Measurements from ENCODE around the gene HGFAC. TPM values are rescaled to one million over a fixed set of nuclear protein-coding genes. Genes with fewer than 3 reads are reported as not detected.

HGFAC gene
- polyA plus RNA-seq, 1 of the 3 experiments (the other 2 are of a cell fraction) = 0.43 TPM

GRCh38 chr4:3415471-3416141 lies 26.2 kb upstream of the HGFAC start:
- no peak overlapping the region for H3K4me2 ChIP-seq
- no peak overlapping the region for H3K4me3 ChIP-seq (ENCODE audit: low read depth in 2 of 2, low read length in 1 of 2)
- ChIA-PET CTCF (interaction anchor here (1.3 kb wide), 1 partner anchor 28 kb away, joined by 3 read pairs; no protein-coding TSS in a partner anchor), POLR2A (no interaction called here)
- H3K27me3 ChIP-seq (ENCODE audit: insufficient read depth) = no peaks in the 10 kb centered on the region
- no peak for DNase-seq
- peaks cover 0 to 24% of the 10 kb centered on the region in 2 experiments for H3K36me3 ChIP-seq (replicated peaks in 1 of 2; ENCODE audit: control insufficient read depth in 1 of 2, insufficient read depth in 2 of 2, low read length in 1 of 2)
- TF ChIP-seq YY1 (IDR thresholded peaks at IDR 0.05; ENCODE audit: low read depth) (no peak), MXI1 (IDR thresholded peaks at IDR 0.05; ENCODE audit: low read depth, low read length) (no peak), RXRA (IDR thresholded peaks at IDR 0.05; ENCODE audit: borderline replicate concordance, low read depth) (no peak)
- TF ChIP-seq, protein P1, sequence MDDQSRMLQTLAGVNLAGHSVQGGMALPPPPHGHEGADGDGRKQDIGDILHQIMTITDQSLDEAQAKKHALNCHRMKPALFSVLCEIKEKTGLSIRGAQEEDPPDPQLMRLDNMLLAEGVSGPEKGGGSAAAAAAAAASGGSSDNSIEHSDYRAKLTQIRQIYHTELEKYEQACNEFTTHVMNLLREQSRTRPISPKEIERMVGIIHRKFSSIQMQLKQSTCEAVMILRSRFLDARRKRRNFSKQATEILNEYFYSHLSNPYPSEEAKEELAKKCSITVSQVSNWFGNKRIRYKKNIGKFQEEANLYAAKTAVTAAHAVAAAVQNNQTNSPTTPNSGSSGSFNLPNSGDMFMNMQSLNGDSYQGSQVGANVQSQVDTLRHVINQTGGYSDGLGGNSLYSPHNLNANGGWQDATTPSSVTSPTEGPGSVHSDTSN (IDR thresholded peaks at IDR 0.05) = no peak
- no peak overlapping the region for H2AFZ ChIP-seq (ENCODE audit: low read depth)
- H3K9me3 ChIP-seq = no peaks in the 10 kb centered on the region
- H3K4me1 ChIP-seq (ENCODE audit: control insufficient read depth in 1 of 2, insufficient read depth in 2 of 2, low read depth in 1 of 2, low read length in 1 of 2) = peaks cover 0 to 2% of the 10 kb centered on the region in 2 experiments; a peak in 1 of 4 replicates
- H3K9ac ChIP-seq = no peak overlapping the region
- 95% methylated on average over 33 of the region's 33 CpGs for WGBS (ENCODE audit: low lambda C conversion rate)
- no peak overlapping the region for H3K27ac ChIP-seq (ENCODE audit: low read depth in 2 of 2, low read length in 1 of 2)
- no peaks in the 10 kb centered on the region for H3K9me2 ChIP-seq
- H3K79me2 ChIP-seq (ENCODE audit: insufficient read depth) = no peaks in the 10 kb centered on the region
- H3F3A ChIP-seq (replicated peaks; ENCODE audit: insufficient read depth) = no peaks in the 10 kb centered on the region
- 0 out of 2 replicates have a peak, but pooled peaks cover 4% of the 10 kb centered on the region for H4K20me1 ChIP-seq (ENCODE audit: insufficient read depth)

DNA sequence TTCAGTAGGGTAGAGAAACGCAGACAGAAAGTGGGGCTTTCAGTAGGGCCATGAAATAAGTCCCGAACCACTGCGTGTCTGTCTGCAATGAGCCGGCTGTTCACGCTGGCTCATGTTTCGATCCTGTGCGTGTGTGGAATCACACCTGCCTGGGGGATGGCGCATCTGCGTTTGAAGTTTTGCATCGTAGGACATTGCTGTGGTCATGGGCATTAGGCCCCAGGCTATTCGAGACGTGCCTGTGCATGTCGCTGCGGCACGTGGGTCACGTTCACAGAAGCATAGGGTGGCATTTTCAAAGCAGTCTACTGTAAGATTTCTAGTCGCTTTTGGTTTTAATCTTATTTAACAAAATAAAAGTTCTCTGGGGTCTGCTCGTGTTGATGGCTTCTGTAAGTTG lies 25.5 kb upstream of the HGFAC start:
- DNase-seq = no peak
- TF ChIP-seq, protein P2, sequence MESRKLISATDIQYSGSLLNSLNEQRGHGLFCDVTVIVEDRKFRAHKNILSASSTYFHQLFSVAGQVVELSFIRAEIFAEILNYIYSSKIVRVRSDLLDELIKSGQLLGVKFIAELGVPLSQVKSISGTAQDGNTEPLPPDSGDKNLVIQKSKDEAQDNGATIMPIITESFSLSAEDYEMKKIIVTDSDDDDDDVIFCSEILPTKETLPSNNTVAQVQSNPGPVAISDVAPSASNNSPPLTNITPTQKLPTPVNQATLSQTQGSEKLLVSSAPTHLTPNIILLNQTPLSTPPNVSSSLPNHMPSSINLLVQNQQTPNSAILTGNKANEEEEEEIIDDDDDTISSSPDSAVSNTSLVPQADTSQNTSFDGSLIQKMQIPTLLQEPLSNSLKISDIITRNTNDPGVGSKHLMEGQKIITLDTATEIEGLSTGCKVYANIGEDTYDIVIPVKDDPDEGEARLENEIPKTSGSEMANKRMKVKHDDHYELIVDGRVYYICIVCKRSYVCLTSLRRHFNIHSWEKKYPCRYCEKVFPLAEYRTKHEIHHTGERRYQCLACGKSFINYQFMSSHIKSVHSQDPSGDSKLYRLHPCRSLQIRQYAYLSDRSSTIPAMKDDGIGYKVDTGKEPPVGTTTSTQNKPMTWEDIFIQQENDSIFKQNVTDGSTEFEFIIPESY (IDR thresholded peaks at IDR 0.05; ENCODE audit: borderline replicate concordance, low read depth) = no peak
- TF ChIP-seq YY1 (IDR thresholded peaks at IDR 0.05; ENCODE audit: low read depth) = no peak
- no peak for TF ChIP-seq SIN3A (IDR thresholded peaks at IDR 0.05; ENCODE audit: borderline replicate concordance, low read depth, low read length)
- TF ChIP-seq NRF1 (IDR thresholded peaks at IDR 0.05; ENCODE audit: low read depth, low read length) = no peak
- no peak for TF ChIP-seq FOSL2 (IDR thresholded peaks at IDR 0.05; ENCODE audit: borderline replicate concordance, low read depth)
- TF ChIP-seq GABPA (IDR thresholded peaks at IDR 0.05; ENCODE audit: low read depth) = no peak
- TF ChIP-seq SMC3 (IDR thresholded peaks at IDR 0.05; ENCODE audit: low read depth, low read length) = no peak
- TF ChIP-seq RFX5 (IDR thresholded peaks at IDR 0.05; ENCODE audit: low read length) = no peak
- no peak for TF ChIP-seq POLR2AphosphoS5 (IDR thresholded peaks at IDR 0.05; ENCODE audit: low read depth, low read length)
- WGBS (ENCODE audit: low lambda C conversion rate) = 92% methylated on average over 18 of the region's 18 CpGs
- Histone ChIP-seq H3K4me1 (ENCODE audit: control insufficient read depth in 1 of 2, insufficient read depth in 2 of 2, low read depth in 1 of 2, low read length in 1 of 2) (peaks cover 0 to 2% of the 10 kb centered on the region in 2 experiments; a peak in 1 of 4 replicates), H2AFZ (ENCODE audit: low read depth) (no peak overlapping the region), H3K4me2 (no peak overlapping the region), H3K4me3 (ENCODE audit: low read depth in 2 of 2, low read length in 1 of 2) (no peak overlapping the region), H3K36me3 (replicated peaks in 1 of 2; ENCODE audit: control insufficient read depth in 1 of 2, insufficient read depth in 2 of 2, low read length in 1 of 2) (peaks cover 0 to 24% of the 10 kb centered on the region in 2 experiments), H3K27me3 (ENCODE audit: insufficient read depth) (no peaks in the 10 kb centered on the region), H3K79me2 (ENCODE audit: insufficient read depth) (no peaks in the 10 kb centered on the region), H3K9me2 (no peaks in the 10 kb centered on the region), H4K20me1 (ENCODE audit: insufficient read depth) (0 out of 2 replicates have a peak, but pooled peaks cover 2% of the 10 kb centered on the region), H3K27ac (ENCODE audit: low read depth in 2 of 2, low read length in 1 of 2) (no peak overlapping the region; a peak in 1 of 4 replicates), H3K9me3 (no peaks in the 10 kb centered on the region), H3F3A (replicated peaks; ENCODE audit: insufficient read depth) (no peaks in the 10 kb centered on the region), H3K9ac (no peak overlapping the region)
- ChIA-PET POLR2A (no interaction called here), CTCF (interaction anchor here (1.1 kb wide), 1 partner anchor 301 kb away, joined by 3 read pairs; no protein-coding TSS in a partner anchor)
